A549 treated with AZD9567 at 1 μM for 4 hours (cell line): ENCODE data around the gene HYI. TPM values are rescaled to one million over a fixed set of nuclear protein-coding genes. Genes with fewer than 3 reads are reported as not detected.

Experiments
- total RNA-seq: library from RNA; stranded (reverse); fragments of 200-300 nt; extraction: Qiagen RNA extraction; gene quantifications from 5 replicates; pipeline ENCODE4 v1.2.3, GENCODE V29; 2022; ENCODE audit not compliant: insufficient read depth

Gene HYI
- 11.1 to 15.4 TPM (median 14.3 TPM) in 5 replicates for total RNA-seq

GRCh38 chr1:43453442-43454269, at the start of gene HYI:
HYI (minus strand) TSS chr1:43453931; CDS start chr1:43453793, 138 bp downstream.

Other genes with a start within 250 kb of the HYI start
- not detected in 5 replicates for gene TMEM125, start 183.9 kb downstream of the HYI start, total RNA-seq
- gene C1orf210, start 168.3 kb downstream of the HYI start, total RNA-seq, result not detected in 5 replicates
- 0.09 TPM in 1 of 5 replicates, not detected in the others for gene TIE1, start 152.9 kb downstream of the HYI start, total RNA-seq
- gene MPL, start 116.1 kb downstream of the HYI start, total RNA-seq, result 0.06 to 0.16 TPM (median 0.07 TPM) in 3 of 5 replicates, not detected in the others
- gene CDC20, start 95.0 kb downstream of the HYI start, total RNA-seq, result 191 to 219 TPM (median 208 TPM) in 5 replicates
- 131 to 167 TPM (median 132 TPM) in 5 replicates for gene ELOVL1, start 85.9 kb downstream of the HYI start, total RNA-seq
- 31.2 to 35.7 TPM (median 34.1 TPM) in 5 replicates for gene MED8, start 64.1 kb downstream of the HYI start, total RNA-seq
- gene SZT2, start 64.0 kb downstream of the HYI start, total RNA-seq, result 7.3 to 9.3 TPM (median 8.8 TPM) in 5 replicates
- gene PTPRF, start 77.0 kb upstream of the HYI start, total RNA-seq, result 82.2 to 112 TPM (median 91.4 TPM) in 5 replicates
- 14.5 to 16.7 TPM (median 15.4 TPM) in 5 replicates for gene KDM4A, start 196.2 kb upstream of the HYI start, total RNA-seq